Activated B cell treated with CpG ODN at 0.5 μM for 24 hours (primary cell): ENCODE results near the gene CYSTM1. TPM values are rescaled to one million over a fixed set of nuclear protein-coding genes. Genes with fewer than 3 reads are reported as not detected.

Experiments
- ATAC-seq: fragments of 200-7000 bp; cut with Tn5 transposase; one replicate; pipeline ENCODE4 v1.10.0; 2021; ENCODE audit warnings: low read depth, mild to moderate bottlenecking, moderate library complexity
- CTCF ChIA-PET: fragments of 350-600 bp; sonication (Branson Sonifier 250); formaldehyde crosslinking; loops from one replicate; lab custom pipeline; 2021; ENCODE audit warnings: antibody characterized with exemption; lab: Charles Lee
- POLR2A ChIA-PET: fragments of 350-600 bp; sonication (Branson Sonifier 250); formaldehyde crosslinking; loops from one replicate; lab custom pipeline; 2021; ENCODE audit warnings: antibody characterized with exemption; lab: Charles Lee
- DNase-seq: peaks from one replicate; pipeline ENCODE4 v3.0.0; 2022
- H3K27ac Mint-ChIP-seq: one replicate; pipeline ENCODE4 v1.8.0; 2020; ENCODE audit warnings: mixed read lengths
- H3K27me3 Mint-ChIP-seq: one replicate; pipeline ENCODE4 v1.8.0; 2021; ENCODE audit warnings: mixed read lengths
- H3K36me3 Mint-ChIP-seq: one replicate; pipeline ENCODE4 v1.8.0; 2021; ENCODE audit warnings: low read depth, mixed read lengths
- H3K4me1 Mint-ChIP-seq: one replicate; pipeline ENCODE4 v1.8.0; 2021; ENCODE audit warnings: mixed read lengths
- H3K4me3 Mint-ChIP-seq: one replicate; pipeline ENCODE4 v1.8.0; 2020; ENCODE audit warnings: mild to moderate bottlenecking, mixed read lengths
- H3K9me3 Mint-ChIP-seq: one replicate; pipeline ENCODE4 v1.8.0; 2020; ENCODE audit warnings: mixed read lengths
- intact Hi-C: fragments of 100-400 bp; cut with micrococcal nuclease; formaldehyde crosslinking; loops from one replicate; pipeline ENCODE4 v1.15.1; 2024
- total RNA-seq: library from RNA; stranded (reverse); gene quantifications from 2 replicates; pipeline ENCODE4 v1.2.3, GENCODE V29; 2022
- TF ChIP-seq, protein P1 (sequence below): fragments of 200-600 bp; IDR thresholded peaks from one replicate; pipeline ENCODE4 v1.8.0; 2022; ENCODE audit warnings: antibody characterized with exemption, mild to moderate bottlenecking

CYSTM1 gene
- total RNA-seq, 1 donor from 2014 or later, result 20.1 TPM

GRCh38 chr5:140266471-140267200 lies 91.6 kb downstream of the CYSTM1 start:
- TF ChIP-seq, protein P1, sequence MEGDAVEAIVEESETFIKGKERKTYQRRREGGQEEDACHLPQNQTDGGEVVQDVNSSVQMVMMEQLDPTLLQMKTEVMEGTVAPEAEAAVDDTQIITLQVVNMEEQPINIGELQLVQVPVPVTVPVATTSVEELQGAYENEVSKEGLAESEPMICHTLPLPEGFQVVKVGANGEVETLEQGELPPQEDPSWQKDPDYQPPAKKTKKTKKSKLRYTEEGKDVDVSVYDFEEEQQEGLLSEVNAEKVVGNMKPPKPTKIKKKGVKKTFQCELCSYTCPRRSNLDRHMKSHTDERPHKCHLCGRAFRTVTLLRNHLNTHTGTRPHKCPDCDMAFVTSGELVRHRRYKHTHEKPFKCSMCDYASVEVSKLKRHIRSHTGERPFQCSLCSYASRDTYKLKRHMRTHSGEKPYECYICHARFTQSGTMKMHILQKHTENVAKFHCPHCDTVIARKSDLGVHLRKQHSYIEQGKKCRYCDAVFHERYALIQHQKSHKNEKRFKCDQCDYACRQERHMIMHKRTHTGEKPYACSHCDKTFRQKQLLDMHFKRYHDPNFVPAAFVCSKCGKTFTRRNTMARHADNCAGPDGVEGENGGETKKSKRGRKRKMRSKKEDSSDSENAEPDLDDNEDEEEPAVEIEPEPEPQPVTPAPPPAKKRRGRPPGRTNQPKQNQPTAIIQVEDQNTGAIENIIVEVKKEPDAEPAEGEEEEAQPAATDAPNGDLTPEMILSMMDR, result no peak
- intact Hi-C loops, result no loop called here
- CTCF ChIA-PET, result interaction anchor here (1.1 to 1.5 kb wide), 2 partner anchors 22 to 27 kb away, joined by 3 to 5 read pairs; no protein-coding TSS in a partner anchor
- POLR2A ChIA-PET, result no interaction called here
- no peak for ATAC-seq
- peaks cover 21% of the 10 kb centered on the region for H3K4me1 Mint-ChIP-seq
- no peak for DNase-seq
- H3K27ac Mint-ChIP-seq, result no peak overlapping the region
- no peak overlapping the region for H3K4me3 Mint-ChIP-seq
- H3K36me3 Mint-ChIP-seq, result peaks cover 17% of the 10 kb centered on the region
- no peaks in the 10 kb centered on the region for H3K9me3 Mint-ChIP-seq
- H3K27me3 Mint-ChIP-seq, result no peaks in the 10 kb centered on the region

- Mint-ChIP-seq H3K27ac (no peak overlapping the region), H3K27me3 (no peaks in the 10 kb centered on the region), H3K4me1 (peaks cover 21% of the 10 kb centered on the region), H3K4me3 (no peak overlapping the region), H3K36me3 (peaks cover 16% of the 10 kb centered on the region), H3K9me3 (no peaks in the 10 kb centered on the region)
- ChIA-PET CTCF (interaction anchor here (1.1 to 1.5 kb wide), 2 partner anchors 23 to 27 kb away, joined by 3 to 5 read pairs; no protein-coding TSS in a partner anchor), POLR2A (no interaction called here)
- DNase-seq (no peak), ATAC-seq (no peak)
- intact Hi-C loops, result no loop called here
- TF ChIP-seq, protein P1, result no peak
These were observed 92.2 kb downstream of the CYSTM1 start for GRCh38 chr5:140267201-140267540.

DNA sequence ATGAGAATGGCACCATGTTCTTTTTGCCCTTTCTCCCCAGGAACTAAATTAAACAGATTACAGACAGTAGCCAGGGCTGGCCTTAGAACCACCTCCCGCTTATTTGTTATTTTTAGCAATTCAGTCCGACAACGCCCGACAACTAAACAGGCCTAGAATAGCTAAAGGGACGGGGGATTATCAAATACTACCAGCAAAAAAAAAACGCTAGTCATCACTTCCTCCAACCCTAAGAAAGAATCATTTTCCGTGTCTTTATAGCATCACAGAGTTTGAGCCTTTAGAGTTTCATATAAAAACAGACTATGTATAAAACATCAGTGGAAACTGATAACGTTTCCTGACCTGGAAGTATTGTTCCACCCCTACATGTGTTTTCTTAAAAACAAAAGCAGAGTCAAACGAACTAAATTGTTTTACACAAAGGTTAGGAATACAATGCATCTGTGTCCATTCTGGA lies 92.6 kb downstream of the CYSTM1 start:
- Mint-ChIP-seq H3K36me3 (peaks cover 12% of the 10 kb centered on the region), H3K27ac (no peak overlapping the region), H3K4me3 (no peak overlapping the region), H3K9me3 (no peaks in the 10 kb centered on the region), H3K4me1 (peaks cover 21% of the 10 kb centered on the region), H3K27me3 (no peaks in the 10 kb centered on the region)
- no peak for ATAC-seq
- intact Hi-C loops, result no loop called here
- CTCF ChIA-PET, result no interaction called here
- TF ChIP-seq, protein P1, result no peak
- DNase-seq, result no peak
- POLR2A ChIA-PET, result no interaction called here

DNA sequence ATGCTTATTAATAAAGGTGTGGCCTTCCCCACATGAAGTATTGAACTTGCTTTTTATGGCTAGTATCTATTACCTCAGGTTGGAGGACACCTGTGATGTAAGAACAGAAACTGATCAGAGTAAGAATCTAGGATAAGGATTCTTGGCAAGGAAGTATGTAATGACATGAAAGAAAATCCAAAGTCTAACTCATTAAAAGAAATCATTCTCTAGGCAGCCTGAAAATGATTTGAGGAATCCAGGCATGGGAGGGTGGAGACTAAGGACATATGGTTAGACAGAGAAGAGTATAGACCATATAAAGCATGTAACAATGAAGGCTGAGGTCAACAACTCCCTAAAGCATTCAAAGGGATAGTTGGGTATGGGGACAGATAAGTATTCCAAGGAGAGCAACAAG lies 95.0 kb downstream of the CYSTM1 start:
- Mint-ChIP-seq H3K4me1 (peaks cover 21% of the 10 kb centered on the region), H3K4me3 (no peak overlapping the region), H3K36me3 (peaks cover 17% of the 10 kb centered on the region), H3K27me3 (no peaks in the 10 kb centered on the region), H3K27ac (no peak overlapping the region), H3K9me3 (no peaks in the 10 kb centered on the region)
- TF ChIP-seq, protein P1, result no peak
- DNase-seq (no peak), ATAC-seq (no peak)
- POLR2A ChIA-PET, result no interaction called here
- intact Hi-C loops, result no loop called here
- CTCF ChIA-PET, result no interaction called here

DNA sequence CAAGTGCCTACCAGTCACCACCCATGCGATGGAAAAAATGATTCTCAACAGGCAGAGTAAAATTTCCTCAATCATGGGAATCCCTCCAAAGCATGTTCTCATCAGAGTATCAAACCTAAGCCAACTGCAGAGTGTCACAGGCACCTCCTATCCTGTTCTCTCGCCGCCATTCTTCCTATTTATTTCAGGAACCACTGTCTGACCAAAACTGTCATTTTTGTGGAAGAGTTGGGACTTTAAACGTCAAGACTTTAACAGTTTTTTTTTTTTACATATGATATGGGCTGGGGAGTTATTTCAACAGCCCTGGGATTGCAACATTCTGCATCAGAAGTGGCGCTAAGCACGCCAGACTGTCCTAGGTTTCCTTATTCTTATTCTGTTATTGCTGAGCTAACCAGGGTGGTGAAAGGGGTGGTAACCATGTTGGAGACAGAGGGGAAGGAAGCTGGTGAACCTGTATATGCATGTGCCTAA lies 98.5 kb downstream of the CYSTM1 start:
- ATAC-seq (no peak), DNase-seq (no peak)
- intact Hi-C loops, result no loop called here
- TF ChIP-seq, protein P1, result no peak
- Mint-ChIP-seq H3K4me1 (no peaks in the 10 kb centered on the region), H3K27me3 (no peaks in the 10 kb centered on the region), H3K4me3 (no peak overlapping the region), H3K9me3 (peaks cover 2% of the 10 kb centered on the region), H3K36me3 (peaks cover 25% of the 10 kb centered on the region), H3K27ac (no peak overlapping the region)
- CTCF ChIA-PET, result no interaction called here
- POLR2A ChIA-PET, result no interaction called here
